H9 (cell line): ENCODE measurements around the gene FRS3. TPM values are rescaled to one million over a fixed set of nuclear protein-coding genes. Genes with fewer than 3 reads are reported as not detected.

Source experiments
- DNase-seq: peaks from one replicate; pipeline ENCODE4 v3.0.0-alpha.2; 2017
- H2AFZ ChIP-seq: one replicate; pipeline ENCODE4 v1.6.1; 2013; ENCODE audit warnings: mild to moderate bottlenecking, low read length, control low read depth, moderate library complexity
- H2AK5ac ChIP-seq: 2 replicates; pipeline ENCODE4 v1.6.1; 2013; ENCODE audit warnings: low read length, control low read depth, mixed read lengths; ENCODE audit not compliant: insufficient read length
- H2BK120ac ChIP-seq: one replicate; pipeline ENCODE4 v1.6.1; 2013; ENCODE audit warnings: low read depth, mild to moderate bottlenecking, low read length, control low read depth, inconsistent platforms; ENCODE audit not compliant: poor library complexity, severe bottlenecking
- H2BK12ac ChIP-seq: 2 replicates; pipeline ENCODE4 v1.6.1; 2013; ENCODE audit warnings: low read length, control low read depth, mixed read lengths, low read depth; ENCODE audit not compliant: insufficient read length
- H2BK15ac ChIP-seq: 2 replicates; pipeline ENCODE4 v1.6.1; 2013; ENCODE audit warnings: low read depth, low read length, control low read depth
- H2BK20ac ChIP-seq: one replicate; pipeline ENCODE4 v1.6.1; 2013; ENCODE audit warnings: low read depth, mild to moderate bottlenecking, low read length, control low read depth, inconsistent platforms; ENCODE audit not compliant: poor library complexity, severe bottlenecking
- H2BK5ac ChIP-seq: 2 replicates; pipeline ENCODE4 v1.6.1; 2013; ENCODE audit warnings: low read length, control low read depth, mixed read lengths; ENCODE audit not compliant: insufficient read length
- H3K14ac ChIP-seq: 2 replicates; pipeline ENCODE4 v1.6.1; 2013; ENCODE audit warnings: low read length, control low read depth; ENCODE audit not compliant: insufficient read depth
- H3K18ac ChIP-seq: 2 replicates; pipeline ENCODE4 v1.6.1; 2013; ENCODE audit warnings: low read depth, mild to moderate bottlenecking, mixed read lengths, low read length, control low read depth; ENCODE audit not compliant: insufficient read length
- H3K23ac ChIP-seq: 2 replicates; pipeline ENCODE4 v1.6.1; 2013; ENCODE audit warnings: low read length, control low read depth, mixed read lengths, low read depth; ENCODE audit not compliant: insufficient read length
- H3K23me2 ChIP-seq: 2 replicates; pipeline ENCODE4 v1.6.1; 2013; ENCODE audit warnings: low read depth, mild to moderate bottlenecking, mixed read lengths, low read length, control low read depth; ENCODE audit not compliant: insufficient read length, poor library complexity, severe bottlenecking
- H3K27ac ChIP-seq: 2 replicates; pipeline ENCODE4 v1.5.1; 2013; ENCODE audit warnings: low read length, control low read depth, mixed read lengths, low read depth; ENCODE audit not compliant: insufficient read length
- H3K27me3 ChIP-seq: 2 replicates; pipeline ENCODE4 v1.6.1; 2013; ENCODE audit warnings: low read length, control low read depth, inconsistent platforms; ENCODE audit not compliant: insufficient read depth
- H3K4ac ChIP-seq: 2 replicates; pipeline ENCODE4 v1.6.1; 2013; ENCODE audit warnings: low read depth, mild to moderate bottlenecking, control low read depth, inconsistent platforms, low read length, moderate library complexity
- H3K4me1 ChIP-seq: 2 replicates; pipeline ENCODE4 v1.6.1; 2013; ENCODE audit warnings: low read length, control low read depth, inconsistent platforms; ENCODE audit not compliant: insufficient read depth
- H3K4me2 ChIP-seq: 2 replicates; pipeline ENCODE4 v1.6.1; 2013; ENCODE audit warnings: low read length, control low read depth, mixed read lengths; ENCODE audit not compliant: insufficient read length, insufficient read depth
- H3K56ac ChIP-seq: 2 replicates; pipeline ENCODE4 v1.6.1; 2013; ENCODE audit warnings: low read depth, mild to moderate bottlenecking, mixed read lengths, low read length, control low read depth; ENCODE audit not compliant: insufficient read length
- H3K79me1 ChIP-seq: 2 replicates; pipeline ENCODE4 v1.6.1; 2013; ENCODE audit warnings: low read depth, mild to moderate bottlenecking, moderate library complexity, low read length, control low read depth, inconsistent platforms; ENCODE audit not compliant: insufficient read depth, poor library complexity, severe bottlenecking
- H3K79me2 ChIP-seq: 2 replicates; pipeline ENCODE4 v1.6.1; 2013; ENCODE audit warnings: low read length, control low read depth, inconsistent platforms; ENCODE audit not compliant: insufficient read depth
- H3K9ac ChIP-seq: 2 replicates; pipeline ENCODE4 v1.6.1; 2013; ENCODE audit warnings: low read length, control low read depth, mixed read lengths; ENCODE audit not compliant: insufficient read length; ENCODE audit errors: extremely low read depth
- H3K9me3 ChIP-seq: one replicate; pipeline ENCODE4 v1.6.1; 2013; ENCODE audit warnings: low read depth, low read length, inconsistent platforms; ENCODE audit not compliant: control insufficient read depth
- H3T11ph ChIP-seq: one replicate; pipeline ENCODE4 v1.6.1; 2013; ENCODE audit warnings: mild to moderate bottlenecking, low read length, control low read depth, inconsistent platforms
- H4K20me1 ChIP-seq: one replicate; pipeline ENCODE4 v1.6.1; 2013; ENCODE audit not compliant: control insufficient read depth, insufficient read length, insufficient read depth
- H4K5ac ChIP-seq: 2 replicates; pipeline ENCODE4 v1.6.1; 2013; ENCODE audit warnings: low read depth, mild to moderate bottlenecking, mixed read lengths, low read length, control low read depth; ENCODE audit not compliant: insufficient read length
- H4K8ac ChIP-seq: replicated peaks from 2 replicates; pipeline ENCODE4 v1.6.1; 2013; ENCODE audit warnings: low read length, control low read depth, mixed read lengths, low read depth; ENCODE audit not compliant: insufficient read length
- H4K91ac ChIP-seq: 2 replicates; pipeline ENCODE4 v1.6.1; 2013; ENCODE audit warnings: low read depth, mild to moderate bottlenecking, moderate library complexity, mixed read lengths, low read length, control low read depth; ENCODE audit not compliant: insufficient read length
- H3K27ac Mint-ChIP-seq, 3 experiments: 2 replicates in 2 of 3; 3 replicates in 1 of 3; pipeline ENCODE4 v1.8.0; 2020 to 2021; ENCODE audit warnings: mixed read lengths in 3 of 3, mild to moderate bottlenecking in 1 of 3, moderate library complexity in 1 of 3
- H3K27me3 Mint-ChIP-seq: 2 replicates; pipeline ENCODE4 v1.8.0; 2021; ENCODE audit warnings: low read depth, mild to moderate bottlenecking, moderate library complexity, mixed read lengths
- H3K36me3 Mint-ChIP-seq, 3 experiments: 2 replicates in 2 of 3; 3 replicates in 1 of 3; pipeline ENCODE4 v1.8.0; 2020 to 2021; ENCODE audit warnings: low read depth in 3 of 3, mixed read lengths in 3 of 3; ENCODE audit not compliant: insufficient read depth in 1 of 3
- H3K4me1 Mint-ChIP-seq, 2 experiments: 2 replicates each; pipeline ENCODE4 v1.8.0; 2020; ENCODE audit warnings: mixed read lengths in 2 of 2
- H3K4me3 Mint-ChIP-seq, 2 experiments: 2 replicates in 1 of 2; 3 replicates in 1 of 2; pipeline ENCODE4 v1.8.0; 2020 to 2021; ENCODE audit warnings: mild to moderate bottlenecking in 2 of 2, mixed read lengths in 2 of 2, moderate library complexity in 1 of 2
- H3K9me3 Mint-ChIP-seq, 2 experiments: 2 replicates in 1 of 2; 3 replicates in 1 of 2; pipeline ENCODE4 v1.8.0; 2020; ENCODE audit warnings: mild to moderate bottlenecking in 2 of 2, mixed read lengths in 2 of 2, moderate library complexity in 1 of 2
- WGBS: extraction: QIAGEN DNeasy Blood & Tissue Kit; methylation state at CpG from one replicate; pipeline ENCODE4 v1.1.7; 2013; ENCODE audit warnings: missing lambda C conversion rate, low lambda C conversion rate, mixed read lengths; ENCODE audit not compliant: insufficient read length; ENCODE audit errors: extremely low coverage; 5-methylcytosine and 5-hydroxymethylcytosine counted together
- total RNA-seq: library from RNA; stranded (reverse); gene quantifications from 2 replicates; pipeline ENCODE4 v1.2.1, GENCODE V29; 2021
- TF ChIP-seq, protein P1 (sequence below): fragments of 200-600 bp; sonication (generic); conservative IDR thresholded peaks from 3 replicates; pipeline ENCODE4 v1.8.0; 2021; ENCODE audit warnings: antibody characterized with exemption, mild to moderate bottlenecking

The FRS3 gene
- total RNA-seq, 1 experiment from 2014 or later: 4.8 TPM

DNA sequence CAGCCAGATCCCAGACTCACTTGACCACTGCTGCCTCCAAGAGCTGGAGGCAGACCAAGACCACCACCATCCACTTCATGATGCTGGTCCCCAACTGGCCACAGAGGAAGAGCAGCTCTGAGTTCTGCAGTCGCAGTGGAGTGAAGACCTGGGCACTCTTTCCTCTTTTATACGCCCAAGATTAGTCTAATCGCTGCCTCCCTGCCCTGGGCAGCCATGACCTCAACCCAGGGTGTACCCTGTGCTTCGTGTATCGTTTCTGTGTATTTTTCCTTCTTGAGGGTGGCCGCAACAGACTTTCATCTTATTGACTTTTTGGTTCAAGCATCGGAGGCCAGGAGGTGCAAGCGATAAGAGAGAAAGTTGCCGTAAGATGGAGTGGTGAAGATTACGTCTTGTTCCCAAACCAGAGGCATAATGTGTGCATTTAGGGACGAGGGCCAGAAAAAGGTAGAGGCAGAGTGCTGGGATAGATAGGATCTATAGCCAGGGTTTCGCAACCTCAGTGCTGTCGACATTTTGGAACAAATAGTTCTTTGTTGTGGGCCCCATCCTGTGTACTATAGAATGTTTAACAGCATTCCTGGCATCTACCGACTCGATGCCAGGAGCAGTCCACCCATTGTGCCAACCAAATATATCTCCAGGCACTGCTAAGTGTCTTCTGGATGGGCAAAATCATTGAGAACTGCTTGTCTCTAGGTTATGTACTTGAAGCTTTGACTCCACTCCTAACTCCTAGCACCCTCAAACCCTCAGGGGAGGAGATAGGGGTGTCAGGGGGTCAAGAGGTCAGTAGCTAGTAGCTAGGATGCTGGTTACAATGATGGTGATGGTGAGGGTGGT, 32.2 kb downstream of the FRS3 start, which contains the start of gene PGC:
PGC (minus strand) TSS at position 142 of the 846 bp plus-strand sequence; CDS start at position 79, 63 bp downstream.
- no peak within 1 kb of the TSS for H3K27ac ChIP-seq
- H3K79me1 ChIP-seq: no peaks in the 10 kb centered on the region
- no peaks in the 10 kb centered on the region for H3K23me2 ChIP-seq
- H2BK120ac ChIP-seq: no peak within 1 kb of the TSS
- no peak within 1 kb of the TSS for H2BK20ac ChIP-seq
- no peak within 1 kb of the TSS for H2BK5ac ChIP-seq
- Mint-ChIP-seq H3K9me3 (no peaks in the 10 kb centered on the region), H3K27ac (peak within 1 kb of the TSS in 1 of 3 experiments; percentile 86; a peak in 2 of 7 replicates), H3K4me3 (no peak within 1 kb of the TSS), H3K4me1 (no peaks in the 10 kb centered on the region), H3K36me3 (no peaks in the 10 kb centered on the region), H3K27me3 (peaks cover 12% of the 10 kb centered on the region)
- H3K4me1 ChIP-seq: no peaks in the 10 kb centered on the region
- H3K79me2 ChIP-seq: no peaks in the 10 kb centered on the region
- no peak within 1 kb of the TSS for H3K23ac ChIP-seq
- no peak within 1 kb of the TSS for H2BK15ac ChIP-seq
- H3K56ac ChIP-seq: no peak within 1 kb of the TSS
- no peak within 1 kb of the TSS for H3K18ac ChIP-seq
- no peak within 1 kb of the TSS for H3K4ac ChIP-seq
- H4K20me1 ChIP-seq: no peaks in the 10 kb centered on the region
- no peak within 1 kb of the TSS for H4K5ac ChIP-seq
- no peak within 1 kb of the TSS; the same call in 1 of the 2 replicates for H3K14ac ChIP-seq
- H3K9me3 ChIP-seq: no peaks in the 10 kb centered on the region
- H3K4me2 ChIP-seq: no peak within 1 kb of the TSS
- TF ChIP-seq, protein P1, sequence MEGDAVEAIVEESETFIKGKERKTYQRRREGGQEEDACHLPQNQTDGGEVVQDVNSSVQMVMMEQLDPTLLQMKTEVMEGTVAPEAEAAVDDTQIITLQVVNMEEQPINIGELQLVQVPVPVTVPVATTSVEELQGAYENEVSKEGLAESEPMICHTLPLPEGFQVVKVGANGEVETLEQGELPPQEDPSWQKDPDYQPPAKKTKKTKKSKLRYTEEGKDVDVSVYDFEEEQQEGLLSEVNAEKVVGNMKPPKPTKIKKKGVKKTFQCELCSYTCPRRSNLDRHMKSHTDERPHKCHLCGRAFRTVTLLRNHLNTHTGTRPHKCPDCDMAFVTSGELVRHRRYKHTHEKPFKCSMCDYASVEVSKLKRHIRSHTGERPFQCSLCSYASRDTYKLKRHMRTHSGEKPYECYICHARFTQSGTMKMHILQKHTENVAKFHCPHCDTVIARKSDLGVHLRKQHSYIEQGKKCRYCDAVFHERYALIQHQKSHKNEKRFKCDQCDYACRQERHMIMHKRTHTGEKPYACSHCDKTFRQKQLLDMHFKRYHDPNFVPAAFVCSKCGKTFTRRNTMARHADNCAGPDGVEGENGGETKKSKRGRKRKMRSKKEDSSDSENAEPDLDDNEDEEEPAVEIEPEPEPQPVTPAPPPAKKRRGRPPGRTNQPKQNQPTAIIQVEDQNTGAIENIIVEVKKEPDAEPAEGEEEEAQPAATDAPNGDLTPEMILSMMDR: no peak
- no peak within 1 kb of the TSS for H3K9ac ChIP-seq
- H3T11ph ChIP-seq: no peak within 1 kb of the TSS
- no peak within 1 kb of the TSS for H2BK12ac ChIP-seq
- H2AK5ac ChIP-seq: no peak within 1 kb of the TSS
- DNase-seq: no peak
- H4K91ac ChIP-seq: no peak within 1 kb of the TSS
- no CpG with 5 or more reads among the region's 15 CpGs for WGBS
- no peak within 1 kb of the TSS for H2AFZ ChIP-seq
- no peaks in the 10 kb centered on the region for H3K27me3 ChIP-seq
- H4K8ac ChIP-seq: no peak within 1 kb of the TSS
